SK-N-MC (cell line): ENCODE measurements around the gene NPAT.

ENCODE experiments used
- EZH2 ChIP-seq: fragments of 200-600 bp; sonication (generic); IDR thresholded peaks from one replicate; pipeline ENCODE4 v1.6.1; 2017; ENCODE audit warnings: antibody characterized with exemption
- POLR2AphosphoS5 ChIP-seq: IDR thresholded peaks from 2 replicates; pipeline ENCODE4 v1.6.1; 2012; ENCODE audit warnings: mild to moderate bottlenecking, low read depth, low read length, borderline replicate concordance

GRCh38 chr11:108204929-108205499 is 17.4 kb downstream of the NPAT start:
- TF ChIP-seq POLR2AphosphoS5, result no peak
- TF ChIP-seq EZH2, result no peak
